Testis (tissue), 2 donors: Measurements from ENCODE around the gene SPATA32.

ENCODE experiments used
- POLR2A ChIP-seq: fragments of 450-650 bp; IDR thresholded peaks from one replicate; pipeline ENCODE4 v1.6.1; 2017; ENCODE audit warnings: antibody characterized with exemption, mild to moderate bottlenecking, moderate library complexity
- TF ChIP-seq, protein P1 (sequence below), 3 experiments: fragments of 450-650 bp in 2 of 3; fragments of 200-600 bp in 1 of 3; sonication (generic) in 1 of 3; IDR thresholded peaks; one replicate each; pipeline ENCODE4 v1.5.1; 2016 to 2019; ENCODE audit warnings: antibody characterized with exemption in 3 of 3, mild to moderate bottlenecking in 2 of 3, moderate library complexity in 1 of 3

GRCh38 chr17:45222289-45222995 is 39.5 kb downstream of the SPATA32 start:
- TF ChIP-seq, protein P1, sequence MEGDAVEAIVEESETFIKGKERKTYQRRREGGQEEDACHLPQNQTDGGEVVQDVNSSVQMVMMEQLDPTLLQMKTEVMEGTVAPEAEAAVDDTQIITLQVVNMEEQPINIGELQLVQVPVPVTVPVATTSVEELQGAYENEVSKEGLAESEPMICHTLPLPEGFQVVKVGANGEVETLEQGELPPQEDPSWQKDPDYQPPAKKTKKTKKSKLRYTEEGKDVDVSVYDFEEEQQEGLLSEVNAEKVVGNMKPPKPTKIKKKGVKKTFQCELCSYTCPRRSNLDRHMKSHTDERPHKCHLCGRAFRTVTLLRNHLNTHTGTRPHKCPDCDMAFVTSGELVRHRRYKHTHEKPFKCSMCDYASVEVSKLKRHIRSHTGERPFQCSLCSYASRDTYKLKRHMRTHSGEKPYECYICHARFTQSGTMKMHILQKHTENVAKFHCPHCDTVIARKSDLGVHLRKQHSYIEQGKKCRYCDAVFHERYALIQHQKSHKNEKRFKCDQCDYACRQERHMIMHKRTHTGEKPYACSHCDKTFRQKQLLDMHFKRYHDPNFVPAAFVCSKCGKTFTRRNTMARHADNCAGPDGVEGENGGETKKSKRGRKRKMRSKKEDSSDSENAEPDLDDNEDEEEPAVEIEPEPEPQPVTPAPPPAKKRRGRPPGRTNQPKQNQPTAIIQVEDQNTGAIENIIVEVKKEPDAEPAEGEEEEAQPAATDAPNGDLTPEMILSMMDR (IDR thresholded peaks at IDR 0.05): no peak
- no peak for TF ChIP-seq POLR2A
